K562 (cell line): ENCODE results near the gene VPS26A. TPM values are rescaled to one million over a fixed set of nuclear protein-coding genes. Genes with fewer than 3 reads are reported as not detected.
A peak's percentile ranks its signal among the peaks of the same experiment; 100 is the strongest.

Experiments
- BCLAF1 ChIP-seq, 2 experiments: fragments of 450-650 bp in 1 of 2; IDR thresholded peaks; 2 replicates each; pipeline ENCODE4 v1.6.1; 2011 to 2017; ENCODE audit warnings: low read depth in 2 of 2, antibody characterized with exemption in 1 of 2, borderline replicate concordance in 1 of 2, low read length in 1 of 2, mild to moderate bottlenecking in 1 of 2, mixed read lengths in 1 of 2; ENCODE audit not compliant: control insufficient read depth in 1 of 2
- CBFA2T3 ChIP-seq: fragments of 450-650 bp; IDR thresholded peaks from 2 replicates; pipeline ENCODE4 v1.6.1; 2017
- CREM ChIP-seq: IDR thresholded peaks from 2 replicates; pipeline ENCODE4 v1.6.1; 2014; ENCODE audit warnings: antibody characterized with exemption, low read depth
- ESRRA ChIP-seq: fragments of 450-650 bp; IDR thresholded peaks from 2 replicates; pipeline ENCODE4 v1.6.1; 2014; ENCODE audit warnings: low read depth, mild to moderate bottlenecking, moderate library complexity, borderline replicate concordance
- HBP1 ChIP-seq: fragments of 450-650 bp; formaldehyde crosslinking; IDR thresholded peaks from 2 replicates; pipeline ENCODE4 v1.4.0; 2022; ENCODE audit warnings: missing genetic modification characterization
- HNRNPH1 ChIP-seq: fragments of 200-400 bp; formaldehyde crosslinking; optimal IDR thresholded peaks from 2 replicates; pipeline ENCODE3; 2017; ENCODE audit warnings: low read depth, mild to moderate bottlenecking, low read length, moderate library complexity
- HNRNPLL ChIP-seq: fragments of 200-400 bp; formaldehyde crosslinking; IDR thresholded peaks from 2 replicates; pipeline ENCODE4 v1.6.1; 2017; ENCODE audit warnings: low read length, low read depth, mild to moderate bottlenecking; ENCODE audit not compliant: poor library complexity, severe bottlenecking
- JUN ChIP-seq, 2 experiments: sonication (generic) in 1 of 2; formaldehyde crosslinking in 1 of 2; IDR thresholded peaks; 2 replicates each; pipeline versions ENCODE4 v1.6.1 to v1.8.0; 2012 to 2022; ENCODE audit warnings: borderline replicate concordance in 2 of 2, mild to moderate bottlenecking in 2 of 2, improper control_type of control experiment in 1 of 2, low read depth in 1 of 2, low read length in 1 of 2, missing genetic modification reagents in 1 of 2
- MECOM ChIP-seq: fragments of 250-450 bp; sonication (Bioruptor Pico); IDR thresholded peaks from 2 replicates; pipeline ENCODE4 v1.8.0; 2022; ENCODE audit warnings: inconsistent platforms
- POLR2H ChIP-seq: IDR thresholded peaks from 2 replicates; pipeline ENCODE4 v1.6.1; 2016; ENCODE audit warnings: missing genetic modification characterization, low read depth, mild to moderate bottlenecking, control low read depth, missing compliant biosample characterization, moderate library complexity
- RB1 ChIP-seq: fragments of 450-650 bp; IDR thresholded peaks from 2 replicates; pipeline ENCODE4 v1.6.1; 2017; ENCODE audit warnings: low read depth, mild to moderate bottlenecking
- STAG1 ChIP-seq: sonication (generic); formaldehyde crosslinking; IDR thresholded peaks from 2 replicates; pipeline ENCODE4 v1.5.0; 2020; ENCODE audit warnings: missing genetic modification reagents, borderline replicate concordance
- TBP ChIP-seq: optimal IDR thresholded peaks from 2 replicates; pipeline ENCODE3; 2011; ENCODE audit warnings: low read depth, low read length, improper control_type of control experiment
- TEAD2 ChIP-seq: fragments of 450-650 bp; IDR thresholded peaks from 2 replicates; pipeline ENCODE4 v1.6.1; 2016; ENCODE audit warnings: missing genetic modification characterization, control low read depth, missing compliant biosample characterization
- THRB ChIP-seq: fragments of 450-650 bp; formaldehyde crosslinking; conservative IDR thresholded peaks from 2 replicates; pipeline ENCODE4 v1.4.0; 2022; ENCODE audit warnings: mild to moderate bottlenecking, missing genetic modification characterization
- U2AF1 ChIP-seq: fragments of 200-400 bp; formaldehyde crosslinking; optimal IDR thresholded peaks from 2 replicates; pipeline ENCODE3; 2017; ENCODE audit warnings: mild to moderate bottlenecking, low read depth, low read length, moderate library complexity
- YY1 ChIP-seq, 3 experiments: IDR thresholded peaks; 2 replicates each; pipeline ENCODE4 v1.6.1; 2011; ENCODE audit warnings: low read length in 2 of 3, mild to moderate bottlenecking in 2 of 3, moderate library complexity in 2 of 3, borderline replicate concordance in 1 of 3, control low read depth in 1 of 3, low read depth in 1 of 3; ENCODE audit not compliant: insufficient read depth in 3 of 3, insufficient replicate concordance in 2 of 3, control insufficient read depth in 1 of 3, insufficient read length in 1 of 3; ENCODE audit errors: extremely low read depth in 1 of 3
- ZNF253 ChIP-seq: fragments of 250-450 bp; sonication (Bioruptor Pico); conservative IDR thresholded peaks from 2 replicates; pipeline ENCODE4 v1.6.1; 2021; ENCODE audit warnings: mild to moderate bottlenecking
- ZNF740 ChIP-seq, 3 experiments: fragments of 200-800 bp in 1 of 3; sonication (Bioruptor generic) in 1 of 3; sonication (generic) in 1 of 3; formaldehyde crosslinking in 1 of 3; IDR thresholded peaks; 2 replicates each; pipeline versions ENCODE4 v1.6.1 to v1.8.0; 2016 to 2022; ENCODE audit warnings: mild to moderate bottlenecking in 2 of 3, missing compliant biosample characterization in 2 of 3, missing genetic modification characterization in 2 of 3, missing genetic modification reagents in 1 of 3
- ZNF780A ChIP-seq: fragments of 250-450 bp; sonication (Bioruptor Pico); IDR thresholded peaks from 2 replicates; pipeline ENCODE4 v1.5.0; 2021; ENCODE audit warnings: mild to moderate bottlenecking
- polyA plus RNA-seq, 8 experiments: library from polyadenylated mRNA; depleted of rRNA in 4 of 8; stranded (reverse) in 5 of 8; unstranded in 3 of 8; fragments of >200 nt; fragmentation: Nextera tagmentation in 2 of 8; fragmentation: Illumina TruSeq in 1 of 8; extraction: Ambion mirVana in 2 of 8; extraction: Trizol in 1 of 8; gene quantifications; 2 replicates each; pipeline versions ENCODE4 v1.2.1 to v1.2.3, GENCODE V29; 2011 to 2014; ENCODE audit warnings: inconsistent platforms in 1 of 8, missing spikeins in 1 of 8
- total RNA-seq, 7 experiments: library from RNA; depleted of rRNA in 6 of 7; stranded (reverse); fragments of >200 nt in 6 of 7; fragmentation: Illumina TruSeq in 2 of 7; extraction: Trizol in 2 of 7; gene quantifications; 2 replicates each; pipeline versions ENCODE4 v1.2.1 to v1.2.3, GENCODE V29; 2011 to 2021; ENCODE audit warnings: low replicate concordance in 1 of 7

Gene VPS26A
- total and polyA plus RNA-seq, 9 of the 15 experiments (the other 6 are each of a cell fraction or from before 2014, with no cell fraction given) = 47.1 to 137 (median 69.3) TPM

GRCh38 chr10:69086001-69086509, 37.9 kb upstream of the VPS26A start (continued):
- TF ChIP-seq JUN (IDR thresholded peaks at IDR 0.05; ENCODE audit: borderline replicate concordance, low read depth, low read length) = no peak
- TF ChIP-seq JUN (CRISPR knock-in tag; IDR thresholded peaks at IDR 0.05; ENCODE audit: borderline replicate concordance) = no peak
- TF ChIP-seq CREM = 0 out of 2 replicates have a peak, but pooled peaks have one; percentile 29
- TF ChIP-seq ESRRA = no peak
- no peak for TF ChIP-seq TEAD2 (tag)
- no peak for TF ChIP-seq MECOM (CRISPR knock-in tag)
- no peak for TF ChIP-seq RB1
- no peak for TF ChIP-seq STAG1
- TF ChIP-seq CBFA2T3 = no peak
- no peak for TF ChIP-seq ZNF740 (CRISPR knock-in tag; IDR thresholded peaks at IDR 0.05)
- no peak for TF ChIP-seq ZNF740 (tag; IDR thresholded peaks at IDR 0.05)
- no peak for TF ChIP-seq ZNF253 (CRISPR knock-in tag)
- TF ChIP-seq THRB (CRISPR knock-in tag) = peak; percentile 64; the same call in 1 of the 2 replicates
- no peak for TF ChIP-seq U2AF1
- no peak for TF ChIP-seq HNRNPLL
- peak; percentile 62; the same call in 1 of the 2 replicates for TF ChIP-seq POLR2H (tag)
- TF ChIP-seq ZNF780A (CRISPR knock-in tag) = no peak
- TF ChIP-seq BCLAF1 (IDR thresholded peaks at IDR 0.05; ENCODE audit: borderline replicate concordance in 1 of 2, control insufficient read depth in 1 of 2, low read depth in 2 of 2, low read length in 1 of 2) = no peak
- TF ChIP-seq TBP = peak; percentile 57
- no peak for TF ChIP-seq HNRNPH1
- TF ChIP-seq YY1 (IDR thresholded peaks at IDR 0.05; ENCODE audit: borderline replicate concordance in 1 of 3, control insufficient read depth in 1 of 3, extremely low read depth in 1 of 3, insufficient read depth in 3 of 3, insufficient read length in 1 of 3, insufficient replicate concordance in 2 of 3, low read depth in 1 of 3, low read length in 2 of 3) = no peak
- TF ChIP-seq HBP1 (CRISPR knock-in tag) = peak; percentile 69; the same call in 1 of the 2 replicates
